HG02678 (cell line): Measurements from ENCODE around the gene KLHL17.

Experiments
- ATAC-seq: cut with Tn5 transposase; IDR thresholded peaks from one replicate; pipeline ENCODE4 v1.9.1; 2021; ENCODE audit warnings: mild to moderate bottlenecking, moderate library complexity; ENCODE audit not compliant: unreplicated experiment

KLHL17 gene

GRCh38 chr1:960363-961131 lies at the start of gene KLHL17:
TSS of gene KLHL17 (plus strand) at chr1:960584. CDS start at chr1:960694, 110 bp downstream.
- peak; percentile 36 for ATAC-seq

GRCh38 chr1:910881-911721 lies 49.3 kb upstream of the KLHL17 start:
- ATAC-seq = no peak

GRCh38 chr1:911875-912739 lies 48.3 kb upstream of the KLHL17 start:
- ATAC-seq = no peak

- no peak for ATAC-seq
Observed at GRCh38 chr1:912740-913301, 47.6 kb upstream of the KLHL17 start.

- no peak for ATAC-seq
Observed at GRCh38 chr1:913491-914130, 46.8 kb upstream of the KLHL17 start.

- ATAC-seq = no peak
Observed at GRCh38 chr1:914131-914890, 46.1 kb upstream of the KLHL17 start.

GRCh38 chr1:914891-915280 lies 45.5 kb upstream of the KLHL17 start:
- ATAC-seq = no peak

GRCh38 chr1:915295-916172 lies 44.9 kb upstream of the KLHL17 start:
- ATAC-seq = no peak

GRCh38 chr1:916173-917075 lies 44.0 kb upstream of the KLHL17 start:
- no peak for ATAC-seq

GRCh38 chr1:917076-917459 lies 43.3 kb upstream of the KLHL17 start:
- no peak for ATAC-seq

GRCh38 chr1:917466-918091 lies 42.8 kb upstream of the KLHL17 start:
- ATAC-seq = no peak

GRCh38 chr1:918353-918752 lies 42.0 kb upstream of the KLHL17 start:
- ATAC-seq = no peak

- ATAC-seq = no peak
Observed at GRCh38 chr1:918843-919242, 41.5 kb upstream of the KLHL17 start.

GRCh38 chr1:919271-919872 lies 41.0 kb upstream of the KLHL17 start:
- no peak for ATAC-seq

GRCh38 chr1:920010-920409 lies 40.4 kb upstream of the KLHL17 start:
- ATAC-seq = no peak

GRCh38 chr1:920521-920920 lies 39.9 kb upstream of the KLHL17 start:
- no peak for ATAC-seq
